Ishikawa (cell line): ENCODE measurements around the gene CIP2A.
A peak's percentile ranks its signal among the peaks of the same experiment; 100 is the strongest.

Source experiments
- CEBPB ChIP-seq: IDR thresholded peaks from 2 replicates; pipeline ENCODE4 v1.6.1; 2012
- CREB1 ChIP-seq: IDR thresholded peaks from 2 replicates; pipeline ENCODE4 v1.6.1; 2012; ENCODE audit warnings: low read depth
- EGR1 ChIP-seq: IDR thresholded peaks from 2 replicates; pipeline ENCODE4 v1.6.1; 2012
- EP300 ChIP-seq: IDR thresholded peaks from 2 replicates; pipeline ENCODE4 v1.6.1; 2012; ENCODE audit warnings: borderline replicate concordance
- FOXM1 ChIP-seq: IDR thresholded peaks from 2 replicates; pipeline ENCODE4 v1.6.1; 2012; ENCODE audit warnings: low read depth, borderline replicate concordance
- MAX ChIP-seq: IDR thresholded peaks from 2 replicates; pipeline ENCODE4 v1.6.1; 2012
- NFIC ChIP-seq: IDR thresholded peaks from 2 replicates; pipeline ENCODE4 v1.6.1; 2012
- RAD21 ChIP-seq: IDR thresholded peaks from 2 replicates; pipeline ENCODE4 v1.6.1; 2012; ENCODE audit warnings: low read depth
- TAF1 ChIP-seq: IDR thresholded peaks from 2 replicates; pipeline ENCODE4 v1.6.1; 2012; ENCODE audit warnings: low read depth, mild to moderate bottlenecking
- TCF12 ChIP-seq: IDR thresholded peaks from 2 replicates; pipeline ENCODE4 v1.6.1; 2012; ENCODE audit warnings: low read depth
- TEAD4 ChIP-seq: IDR thresholded peaks from 2 replicates; pipeline ENCODE4 v1.6.1; 2012
- YY1 ChIP-seq: IDR thresholded peaks from 2 replicates; pipeline ENCODE4 v1.6.1; 2012; ENCODE audit warnings: low read depth
- ZBTB7A ChIP-seq: IDR thresholded peaks from 2 replicates; pipeline ENCODE4 v1.6.1; 2012; ENCODE audit warnings: low read depth
- TF ChIP-seq, protein P1 (sequence below): IDR thresholded peaks from 2 replicates; pipeline ENCODE4 v1.6.1; 2012; ENCODE audit warnings: low read depth, mild to moderate bottlenecking
- TF ChIP-seq, protein P2 (sequence below): IDR thresholded peaks from 2 replicates; pipeline ENCODE4 v1.6.1; 2012

Gene CIP2A

GRCh38 chr3:108589081-108589997, at the start of gene CIP2A, which contains the start of gene DZIP3:
Gene CIP2A, minus strand, starts transcription at chr3:108589438. Its CDS starts 63 bp downstream, at chr3:108589375.
Gene DZIP3, plus strand, starts transcription at chr3:108589722. Its CDS starts 15,685 bp downstream, at chr3:108605407.
- TF ChIP-seq ZBTB7A, result peak; percentile 99
- TF ChIP-seq TEAD4, result no peak
- TF ChIP-seq TAF1, result peak; percentile 82
- peak; percentile 69 for TF ChIP-seq MAX
- no peak for TF ChIP-seq CEBPB
- peak; percentile 10 for TF ChIP-seq TCF12
- peak; percentile 85 for TF ChIP-seq FOXM1

DNA sequence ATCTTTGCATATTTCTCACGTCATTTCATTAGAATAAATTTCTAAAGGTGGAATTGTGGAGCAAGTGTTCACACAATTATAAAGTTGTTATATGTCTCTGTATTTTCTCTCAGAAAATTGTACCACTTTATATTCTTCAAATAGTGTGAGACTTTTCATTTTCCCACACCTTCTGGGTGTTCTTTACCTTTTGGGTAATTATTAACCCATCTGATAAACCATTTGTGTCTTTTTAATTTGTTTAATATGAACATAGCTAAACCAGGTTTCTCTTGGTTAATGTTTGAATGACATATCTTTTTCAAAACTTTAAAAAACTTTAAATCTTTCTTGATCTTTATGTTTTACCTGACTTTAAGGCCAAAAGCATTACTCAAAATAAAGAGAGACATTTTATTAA, 40.7 kb upstream of the CIP2A start:
- no peak for TF ChIP-seq FOXM1
- TF ChIP-seq CEBPB, result no peak
- no peak for TF ChIP-seq MAX
- TF ChIP-seq EGR1, result no peak
- TF ChIP-seq ZBTB7A, result no peak
- no peak for TF ChIP-seq TEAD4
- TF ChIP-seq, protein P1, sequence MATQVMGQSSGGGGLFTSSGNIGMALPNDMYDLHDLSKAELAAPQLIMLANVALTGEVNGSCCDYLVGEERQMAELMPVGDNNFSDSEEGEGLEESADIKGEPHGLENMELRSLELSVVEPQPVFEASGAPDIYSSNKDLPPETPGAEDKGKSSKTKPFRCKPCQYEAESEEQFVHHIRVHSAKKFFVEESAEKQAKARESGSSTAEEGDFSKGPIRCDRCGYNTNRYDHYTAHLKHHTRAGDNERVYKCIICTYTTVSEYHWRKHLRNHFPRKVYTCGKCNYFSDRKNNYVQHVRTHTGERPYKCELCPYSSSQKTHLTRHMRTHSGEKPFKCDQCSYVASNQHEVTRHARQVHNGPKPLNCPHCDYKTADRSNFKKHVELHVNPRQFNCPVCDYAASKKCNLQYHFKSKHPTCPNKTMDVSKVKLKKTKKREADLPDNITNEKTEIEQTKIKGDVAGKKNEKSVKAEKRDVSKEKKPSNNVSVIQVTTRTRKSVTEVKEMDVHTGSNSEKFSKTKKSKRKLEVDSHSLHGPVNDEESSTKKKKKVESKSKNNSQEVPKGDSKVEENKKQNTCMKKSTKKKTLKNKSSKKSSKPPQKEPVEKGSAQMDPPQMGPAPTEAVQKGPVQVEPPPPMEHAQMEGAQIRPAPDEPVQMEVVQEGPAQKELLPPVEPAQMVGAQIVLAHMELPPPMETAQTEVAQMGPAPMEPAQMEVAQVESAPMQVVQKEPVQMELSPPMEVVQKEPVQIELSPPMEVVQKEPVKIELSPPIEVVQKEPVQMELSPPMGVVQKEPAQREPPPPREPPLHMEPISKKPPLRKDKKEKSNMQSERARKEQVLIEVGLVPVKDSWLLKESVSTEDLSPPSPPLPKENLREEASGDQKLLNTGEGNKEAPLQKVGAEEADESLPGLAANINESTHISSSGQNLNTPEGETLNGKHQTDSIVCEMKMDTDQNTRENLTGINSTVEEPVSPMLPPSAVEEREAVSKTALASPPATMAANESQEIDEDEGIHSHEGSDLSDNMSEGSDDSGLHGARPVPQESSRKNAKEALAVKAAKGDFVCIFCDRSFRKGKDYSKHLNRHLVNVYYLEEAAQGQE, result no peak
- no peak for TF ChIP-seq TAF1
- TF ChIP-seq, protein P2, sequence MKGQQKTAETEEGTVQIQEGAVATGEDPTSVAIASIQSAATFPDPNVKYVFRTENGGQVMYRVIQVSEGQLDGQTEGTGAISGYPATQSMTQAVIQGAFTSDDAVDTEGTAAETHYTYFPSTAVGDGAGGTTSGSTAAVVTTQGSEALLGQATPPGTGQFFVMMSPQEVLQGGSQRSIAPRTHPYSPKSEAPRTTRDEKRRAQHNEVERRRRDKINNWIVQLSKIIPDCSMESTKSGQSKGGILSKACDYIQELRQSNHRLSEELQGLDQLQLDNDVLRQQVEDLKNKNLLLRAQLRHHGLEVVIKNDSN, result no peak
- no peak for TF ChIP-seq EP300
- TF ChIP-seq CREB1, result no peak
- no peak for TF ChIP-seq YY1
- no peak for TF ChIP-seq NFIC
- TF ChIP-seq TCF12, result no peak
- TF ChIP-seq RAD21, result no peak

- TF ChIP-seq EP300 (no peak), YY1 (no peak), CREB1 (no peak), RAD21 (no peak), MAX (no peak), TCF12 (no peak), FOXM1 (no peak), TEAD4 (no peak)
- TF ChIP-seq, protein P2, result no peak
These were observed 34.3 kb upstream of the CIP2A start for GRCh38 chr3:108623504-108623903.

DNA sequence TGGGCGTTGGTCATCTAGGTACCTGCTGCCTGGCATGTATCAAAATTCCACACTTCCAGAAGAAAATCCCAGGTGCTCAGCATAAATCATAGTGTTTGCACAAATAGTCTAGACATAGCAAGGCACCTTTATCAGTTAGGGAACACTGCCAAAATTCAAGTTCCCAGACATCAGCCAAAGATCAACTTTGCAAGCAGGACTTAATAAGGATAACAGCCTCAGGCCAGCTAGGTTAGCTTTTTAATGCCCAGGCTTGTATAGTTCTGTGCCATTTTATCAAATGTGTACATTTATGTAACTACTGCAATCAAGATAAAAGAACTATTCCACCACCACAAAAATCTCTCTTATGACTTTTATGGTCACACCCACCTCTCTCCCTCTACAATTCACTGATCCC, 31.0 kb upstream of the CIP2A start:
- TF ChIP-seq YY1, result no peak

DNA sequence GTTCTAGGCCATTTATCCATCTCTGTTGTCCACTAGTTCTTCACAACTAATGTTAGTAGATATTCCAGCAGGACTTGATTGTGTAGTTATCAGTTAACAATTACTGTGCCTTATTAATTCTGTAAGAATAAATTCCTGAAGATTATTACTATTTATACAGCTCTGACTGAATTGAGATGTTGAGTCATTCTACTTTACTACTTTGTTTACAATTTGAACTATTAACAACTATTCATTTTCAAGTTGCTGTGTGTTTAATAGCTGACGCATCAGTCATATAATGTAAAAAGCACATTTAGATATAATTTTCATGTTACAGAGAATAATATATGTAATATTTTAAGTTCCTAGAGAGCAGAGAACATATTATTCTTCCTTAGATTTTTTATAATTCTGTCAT, 21.4 kb upstream of the CIP2A start:
- TF ChIP-seq, protein P1, result no peak
- TF ChIP-seq TEAD4 (no peak), EGR1 (no peak), YY1 (no peak), ZBTB7A (no peak), EP300 (no peak), TCF12 (no peak), CEBPB (no peak)
- TF ChIP-seq, protein P2, result no peak
